ENCODE measurements around the gene ITGB2. TPM values are rescaled to one million over a fixed set of nuclear protein-coding genes. Genes with fewer than 3 reads are reported as not detected.

The ITGB2 gene
- total RNA-seq, 2 donors from 2014 or later: 1.6 to 2.3 TPM

- Mint-ChIP-seq H3K4me3 (no peak overlapping the region), H3K36me3 (ENCODE audit: low read depth) (peaks cover 47% of the 10 kb centered on the region), H3K4me1 (peaks cover 4% of the 10 kb centered on the region), H3K27ac (peak overlapping the region; percentile 64), H3K9me3 (no peaks in the 10 kb centered on the region), H3K27me3 (ENCODE audit: insufficient read depth) (no peaks in the 10 kb centered on the region)
- Histone ChIP-seq H3K4me1 (ENCODE audit: control insufficient read depth, insufficient read depth, low read length) (no peaks in the 10 kb centered on the region), H3K9ac (ENCODE audit: extremely low read depth, low read length, poor library complexity, severe bottlenecking) (no peak overlapping the region), H3K9me3 (ENCODE audit: control insufficient read depth, low read length) (no peaks in the 10 kb centered on the region), H3K27me3 (ENCODE audit: control insufficient read depth, insufficient read depth, low read length, poor library complexity, severe bottlenecking) (no peaks in the 10 kb centered on the region), H3K36me3 (ENCODE audit: control insufficient read depth, insufficient read depth, low read length) (peaks cover 52% of the 10 kb centered on the region), H3K4me3 (ENCODE audit: low read length) (no peak overlapping the region), H3K27ac (ENCODE audit: low read depth, low read length) (peak overlapping the region; percentile 85)
- WGBS, 2 experiments (ENCODE audit: insufficient coverage in 1 of 2, insufficient read length in 1 of 2): 91 to 93% methylated on average over 18 to 26 of the region's 26 CpGs
- no peak for DNase-seq
- TF ChIP-seq, protein P1, sequence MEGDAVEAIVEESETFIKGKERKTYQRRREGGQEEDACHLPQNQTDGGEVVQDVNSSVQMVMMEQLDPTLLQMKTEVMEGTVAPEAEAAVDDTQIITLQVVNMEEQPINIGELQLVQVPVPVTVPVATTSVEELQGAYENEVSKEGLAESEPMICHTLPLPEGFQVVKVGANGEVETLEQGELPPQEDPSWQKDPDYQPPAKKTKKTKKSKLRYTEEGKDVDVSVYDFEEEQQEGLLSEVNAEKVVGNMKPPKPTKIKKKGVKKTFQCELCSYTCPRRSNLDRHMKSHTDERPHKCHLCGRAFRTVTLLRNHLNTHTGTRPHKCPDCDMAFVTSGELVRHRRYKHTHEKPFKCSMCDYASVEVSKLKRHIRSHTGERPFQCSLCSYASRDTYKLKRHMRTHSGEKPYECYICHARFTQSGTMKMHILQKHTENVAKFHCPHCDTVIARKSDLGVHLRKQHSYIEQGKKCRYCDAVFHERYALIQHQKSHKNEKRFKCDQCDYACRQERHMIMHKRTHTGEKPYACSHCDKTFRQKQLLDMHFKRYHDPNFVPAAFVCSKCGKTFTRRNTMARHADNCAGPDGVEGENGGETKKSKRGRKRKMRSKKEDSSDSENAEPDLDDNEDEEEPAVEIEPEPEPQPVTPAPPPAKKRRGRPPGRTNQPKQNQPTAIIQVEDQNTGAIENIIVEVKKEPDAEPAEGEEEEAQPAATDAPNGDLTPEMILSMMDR (conservative IDR thresholded peaks at IDR 0.05): no peak
Measured at GRCh38 chr21:44957901-44958451, 37.3 kb upstream of the ITGB2 start.

- H3K9me3 ChIP-seq (ENCODE audit: control insufficient read depth, low read length): no peaks in the 10 kb centered on the region
- H3K27ac ChIP-seq (ENCODE audit: low read depth, low read length): peak overlapping the region; percentile 85
- peaks cover 4% of the 10 kb centered on the region for H3K4me1 Mint-ChIP-seq
- H3K36me3 ChIP-seq (ENCODE audit: control insufficient read depth, insufficient read depth, low read length): peaks cover 44% of the 10 kb centered on the region
- no peaks in the 10 kb centered on the region for H3K27me3 Mint-ChIP-seq (ENCODE audit: insufficient read depth)
- H3K9ac ChIP-seq (ENCODE audit: extremely low read depth, low read length, poor library complexity, severe bottlenecking): no peak overlapping the region
- no peak overlapping the region for H3K4me3 Mint-ChIP-seq
- WGBS, 2 experiments (ENCODE audit: insufficient coverage in 1 of 2, insufficient read length in 1 of 2): 89 to 93% methylated on average over 15 to 22 of the region's 22 CpGs
- TF ChIP-seq, protein P1 (conservative IDR thresholded peaks at IDR 0.05): no peak
- H3K9me3 Mint-ChIP-seq: no peaks in the 10 kb centered on the region
- peaks cover 40% of the 10 kb centered on the region for H3K36me3 Mint-ChIP-seq (ENCODE audit: low read depth)
- peak overlapping the region; percentile 64 for H3K27ac Mint-ChIP-seq
- H3K27me3 ChIP-seq (ENCODE audit: control insufficient read depth, insufficient read depth, low read length, poor library complexity, severe bottlenecking): no peaks in the 10 kb centered on the region
- H3K4me3 ChIP-seq (ENCODE audit: low read length): no peak overlapping the region
- H3K4me1 ChIP-seq (ENCODE audit: control insufficient read depth, insufficient read depth, low read length): no peaks in the 10 kb centered on the region
- DNase-seq: no peak
Measured at GRCh38 chr21:44957047-44957831, 36.5 kb upstream of the ITGB2 start.

DNA sequence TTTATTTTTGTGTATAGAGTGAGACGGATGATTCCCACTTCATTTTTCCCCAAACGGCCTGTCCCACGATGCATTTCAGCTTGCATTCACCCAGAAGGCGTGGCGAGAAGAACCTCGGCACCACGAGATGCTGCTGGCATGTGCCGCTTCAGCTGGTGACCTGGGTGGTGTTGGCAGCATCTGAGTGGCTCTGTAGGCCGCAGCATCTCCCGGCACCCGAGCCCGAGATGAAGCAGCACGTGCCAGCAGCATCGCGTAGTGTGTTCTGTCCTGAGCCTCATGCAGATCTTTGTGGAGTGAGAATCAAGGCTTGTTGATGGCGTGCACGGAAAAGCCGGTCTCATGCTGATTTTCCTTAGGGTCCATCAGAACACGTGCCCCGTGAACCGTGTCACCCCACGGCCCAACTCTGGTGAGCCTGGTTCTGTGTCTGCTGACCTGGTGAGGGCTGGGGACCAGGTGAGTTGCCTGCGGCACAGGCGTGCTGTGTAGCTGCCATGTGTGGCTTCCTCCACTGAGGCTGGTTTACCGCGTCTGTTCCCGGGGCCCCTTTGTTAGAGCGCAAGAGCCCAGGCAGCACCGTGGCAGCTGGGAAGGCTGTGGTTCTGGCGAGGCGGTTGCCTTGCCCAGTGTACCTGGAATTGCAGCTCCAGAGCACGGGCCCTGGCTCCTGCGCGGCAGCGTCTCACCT is 35.8 kb upstream of the ITGB2 start:
- DNase-seq: no peak
- Mint-ChIP-seq H3K27me3 (ENCODE audit: insufficient read depth) (no peaks in the 10 kb centered on the region), H3K27ac (peak overlapping the region; percentile 46), H3K9me3 (no peaks in the 10 kb centered on the region), H3K36me3 (ENCODE audit: low read depth) (peaks cover 34% of the 10 kb centered on the region), H3K4me1 (peaks cover 4% of the 10 kb centered on the region), H3K4me3 (no peak overlapping the region)
- WGBS, 2 experiments (ENCODE audit: insufficient coverage in 1 of 2, insufficient read length in 1 of 2): 94 to 97% methylated on average over 31 to 35 of the region's 35 CpGs
- H3K4me1 ChIP-seq (ENCODE audit: control insufficient read depth, insufficient read depth, low read length): no peaks in the 10 kb centered on the region
- H3K9ac ChIP-seq (ENCODE audit: extremely low read depth, low read length, poor library complexity, severe bottlenecking): no peak overlapping the region
- H3K9me3 ChIP-seq (ENCODE audit: control insufficient read depth, low read length): no peaks in the 10 kb centered on the region
- H3K4me3 ChIP-seq (ENCODE audit: low read length): no peak overlapping the region
- TF ChIP-seq, protein P1 (conservative IDR thresholded peaks at IDR 0.05): no peak
- H3K27me3 ChIP-seq (ENCODE audit: control insufficient read depth, insufficient read depth, low read length, poor library complexity, severe bottlenecking): no peaks in the 10 kb centered on the region
- H3K36me3 ChIP-seq (ENCODE audit: control insufficient read depth, insufficient read depth, low read length): peaks cover 39% of the 10 kb centered on the region
- no peak overlapping the region for H3K27ac ChIP-seq (ENCODE audit: low read depth, low read length)
